PC-9 (cell line): ENCODE measurements around the gene UGT1A7.

ENCODE experiments used
- EZH2 ChIP-seq: fragments of 200-600 bp; sonication (generic); IDR thresholded peaks from 2 replicates; pipeline ENCODE4 v1.8.0; 2017; ENCODE audit warnings: antibody characterized with exemption, low read depth
- TF ChIP-seq, protein P1 (sequence below): fragments of 200-600 bp; sonication (generic); conservative IDR thresholded peaks from 2 replicates; pipeline ENCODE4 v1.6.1; 2017; ENCODE audit warnings: mixed run types, antibody characterized with exemption, mild to moderate bottlenecking, moderate library complexity

DNA sequence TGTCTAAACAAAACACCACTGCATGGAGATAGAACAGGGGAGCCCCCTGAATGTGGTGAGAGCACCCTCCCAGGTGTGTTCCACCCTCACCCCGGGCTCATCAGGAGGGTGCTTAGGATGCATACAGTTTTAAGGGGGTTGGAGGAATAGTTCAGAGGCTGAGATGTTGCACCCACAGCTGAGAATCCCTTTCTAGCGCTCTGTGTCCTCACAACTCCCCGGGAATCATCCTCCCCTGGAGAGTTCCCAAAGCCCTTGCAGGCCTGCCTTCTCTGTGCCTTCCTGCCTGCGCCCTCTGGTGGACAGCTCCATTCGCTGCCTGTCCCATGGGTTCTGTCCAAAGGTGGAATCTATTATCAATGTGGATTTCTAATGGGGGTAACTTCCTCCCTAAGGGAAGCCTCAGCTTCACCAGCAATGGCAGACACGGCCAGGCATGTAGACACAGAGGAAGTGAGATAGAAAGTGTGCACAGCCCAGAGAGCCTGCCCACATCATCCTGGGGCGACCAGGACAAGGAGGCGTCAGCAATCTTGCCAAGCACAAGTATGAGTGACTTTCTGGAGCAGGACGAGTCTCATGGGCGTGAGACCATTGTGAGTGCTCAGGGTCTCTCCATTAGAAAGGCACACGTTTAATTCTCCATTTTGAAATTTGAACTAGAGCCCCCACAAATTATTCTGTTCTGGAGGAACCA lies 29.8 kb downstream of the UGT1A7 start:
- TF ChIP-seq, protein P1, sequence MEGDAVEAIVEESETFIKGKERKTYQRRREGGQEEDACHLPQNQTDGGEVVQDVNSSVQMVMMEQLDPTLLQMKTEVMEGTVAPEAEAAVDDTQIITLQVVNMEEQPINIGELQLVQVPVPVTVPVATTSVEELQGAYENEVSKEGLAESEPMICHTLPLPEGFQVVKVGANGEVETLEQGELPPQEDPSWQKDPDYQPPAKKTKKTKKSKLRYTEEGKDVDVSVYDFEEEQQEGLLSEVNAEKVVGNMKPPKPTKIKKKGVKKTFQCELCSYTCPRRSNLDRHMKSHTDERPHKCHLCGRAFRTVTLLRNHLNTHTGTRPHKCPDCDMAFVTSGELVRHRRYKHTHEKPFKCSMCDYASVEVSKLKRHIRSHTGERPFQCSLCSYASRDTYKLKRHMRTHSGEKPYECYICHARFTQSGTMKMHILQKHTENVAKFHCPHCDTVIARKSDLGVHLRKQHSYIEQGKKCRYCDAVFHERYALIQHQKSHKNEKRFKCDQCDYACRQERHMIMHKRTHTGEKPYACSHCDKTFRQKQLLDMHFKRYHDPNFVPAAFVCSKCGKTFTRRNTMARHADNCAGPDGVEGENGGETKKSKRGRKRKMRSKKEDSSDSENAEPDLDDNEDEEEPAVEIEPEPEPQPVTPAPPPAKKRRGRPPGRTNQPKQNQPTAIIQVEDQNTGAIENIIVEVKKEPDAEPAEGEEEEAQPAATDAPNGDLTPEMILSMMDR = peak; percentile 96
- no peak for TF ChIP-seq EZH2
